ENCODE measurements around the gene KRT16. TPM values are rescaled to one million over a fixed set of nuclear protein-coding genes. Genes with fewer than 3 reads are reported as not detected.

Gene KRT16
- total and polyA plus RNA-seq, 2 experiments from 2014 or later, result 0.90 to 2.5 TPM

- Histone ChIP-seq H3K27ac (no peak within 1 kb of the TSS), H3K9ac (no peak within 1 kb of the TSS), H2AFZ (no peak within 1 kb of the TSS), H3K79me2 (ENCODE audit: insufficient read depth) (no peaks in the 10 kb centered on the region), H3K9me3 (ENCODE audit: low read depth) (no peaks in the 10 kb centered on the region), H3K9me2 (ENCODE audit: insufficient read depth) (no peaks in the 10 kb centered on the region), H3K4me3 (no peak within 1 kb of the TSS), H3K4me1 (ENCODE audit: insufficient read depth) (no peaks in the 10 kb centered on the region), H4K20me1 (ENCODE audit: insufficient read depth) (no peaks in the 10 kb centered on the region), H3F3A (ENCODE audit: insufficient read depth) (no peaks in the 10 kb centered on the region), H3K4me2 (ENCODE audit: unreplicated experiment) (no peak within 1 kb of the TSS), H3K27me3 (replicated peaks; ENCODE audit: insufficient read depth) (peaks cover 53% of the 10 kb centered on the region), H3K36me3 (ENCODE audit: low read depth) (no peaks in the 10 kb centered on the region)
- in situ Hi-C loops (cut with MboI), result no loop called here
- no peak for DNase-seq
- no peak for TF ChIP-seq EZH2 (IDR thresholded peaks at IDR 0.05; ENCODE audit: insufficient read depth, poor library complexity, severe bottlenecking)
- TF ChIP-seq EZH2phosphoT487 (IDR thresholded peaks at IDR 0.05; ENCODE audit: insufficient read depth, low read depth), result no peak
- 50 to 57% methylated on average over 19 to 24 of the region's 24 CpGs for WGBS, 2 experiments (ENCODE audit: low coverage in 1 of 2, low lambda C conversion rate in 2 of 2, missing lambda C conversion rate in 2 of 2)
Measured at GRCh38 chr17:41571561-41572434, 40.8 kb downstream of the KRT16 start, which contains the start of gene KRT9. TSS of gene KRT9 (minus strand) at chr17:41572059. CDS start at chr17:41571992, 67 bp downstream.

GRCh38 chr17:41567317-41567716 is 45.2 kb downstream of the KRT16 start:
- no peak for DNase-seq
- Histone ChIP-seq H3K4me2 (ENCODE audit: unreplicated experiment) (no peak overlapping the region), H3K4me3 (no peak overlapping the region), H3K9me2 (ENCODE audit: insufficient read depth) (no peaks in the 10 kb centered on the region), H3K9ac (no peak overlapping the region), H3K27me3 (replicated peaks; ENCODE audit: insufficient read depth) (peaks cover 64% of the 10 kb centered on the region), H3K79me2 (ENCODE audit: insufficient read depth) (no peaks in the 10 kb centered on the region), H3F3A (ENCODE audit: insufficient read depth) (no peaks in the 10 kb centered on the region), H3K27ac (no peak overlapping the region), H2AFZ (no peak overlapping the region), H3K9me3 (ENCODE audit: low read depth) (no peaks in the 10 kb centered on the region), H4K20me1 (ENCODE audit: insufficient read depth) (no peaks in the 10 kb centered on the region), H3K36me3 (ENCODE audit: low read depth) (no peaks in the 10 kb centered on the region), H3K4me1 (ENCODE audit: insufficient read depth) (no peaks in the 10 kb centered on the region)
- TF ChIP-seq EZH2phosphoT487 (IDR thresholded peaks at IDR 0.05; ENCODE audit: insufficient read depth, low read depth), result no peak
- TF ChIP-seq EZH2 (IDR thresholded peaks at IDR 0.05; ENCODE audit: insufficient read depth, poor library complexity, severe bottlenecking), result no peak
- in situ Hi-C loops (cut with MboI), result no loop called here
- WGBS, 2 experiments (ENCODE audit: low coverage in 1 of 2, low lambda C conversion rate in 2 of 2, missing lambda C conversion rate in 2 of 2), result 86 to 89% methylated on average over 6 of the region's 6 CpGs

- DNase-seq, result no peak
- Histone ChIP-seq H3K4me1 (ENCODE audit: insufficient read depth) (no peaks in the 10 kb centered on the region), H4K20me1 (ENCODE audit: insufficient read depth) (no peaks in the 10 kb centered on the region), H3K79me2 (ENCODE audit: insufficient read depth) (no peaks in the 10 kb centered on the region), H3K9me2 (ENCODE audit: insufficient read depth) (no peaks in the 10 kb centered on the region), H2AFZ (no peak overlapping the region), H3K36me3 (ENCODE audit: low read depth) (no peaks in the 10 kb centered on the region), H3K4me3 (no peak overlapping the region), H3K27me3 (replicated peaks; ENCODE audit: insufficient read depth) (peaks cover 56% of the 10 kb centered on the region), H3K9ac (no peak overlapping the region), H3K27ac (no peak overlapping the region), H3K4me2 (ENCODE audit: unreplicated experiment) (no peak overlapping the region), H3K9me3 (ENCODE audit: low read depth) (no peaks in the 10 kb centered on the region), H3F3A (ENCODE audit: insufficient read depth) (no peaks in the 10 kb centered on the region)
- TF ChIP-seq EZH2 (IDR thresholded peaks at IDR 0.05; ENCODE audit: insufficient read depth, poor library complexity, severe bottlenecking), result no peak
- in situ Hi-C loops (cut with MboI), result no loop called here
Measured at GRCh38 chr17:41565338-41565737, 47.2 kb downstream of the KRT16 start.

GRCh38 chr17:41563607-41564170 is 48.9 kb downstream of the KRT16 start:
- no peaks in the 10 kb centered on the region; the same call in 1 of the 2 replicates for H3F3A ChIP-seq (ENCODE audit: insufficient read depth)
- H3K79me2 ChIP-seq (ENCODE audit: insufficient read depth), result no peaks in the 10 kb centered on the region
- H3K9ac ChIP-seq, result no peak overlapping the region
- no peak for TF ChIP-seq EZH2 (IDR thresholded peaks at IDR 0.05; ENCODE audit: insufficient read depth, poor library complexity, severe bottlenecking)
- TF ChIP-seq EZH2phosphoT487 (IDR thresholded peaks at IDR 0.05; ENCODE audit: insufficient read depth, low read depth), result no peak
- WGBS, 2 experiments (ENCODE audit: low coverage in 1 of 2, low lambda C conversion rate in 2 of 2, missing lambda C conversion rate in 2 of 2), result 16 to 18% methylated on average over 3 of the region's 3 CpGs
- H2AFZ ChIP-seq, result no peak overlapping the region
- no peak overlapping the region for H3K4me3 ChIP-seq
- no peaks in the 10 kb centered on the region for H4K20me1 ChIP-seq (ENCODE audit: insufficient read depth)
- no peak for DNase-seq
- in situ Hi-C loops (cut with MboI), result no loop called here
- no peaks in the 10 kb centered on the region for H3K36me3 ChIP-seq (ENCODE audit: low read depth)
- peaks cover 47% of the 10 kb centered on the region for H3K27me3 ChIP-seq (replicated peaks; ENCODE audit: insufficient read depth)
- no peaks in the 10 kb centered on the region for H3K9me3 ChIP-seq (ENCODE audit: low read depth)
- H3K9me2 ChIP-seq (ENCODE audit: insufficient read depth), result no peaks in the 10 kb centered on the region
- H3K4me2 ChIP-seq (ENCODE audit: unreplicated experiment), result no peak overlapping the region
- H3K27ac ChIP-seq, result no peak overlapping the region
- 0 out of 2 replicates have a peak, but pooled peaks cover 8% of the 10 kb centered on the region for H3K4me1 ChIP-seq (ENCODE audit: insufficient read depth)

All from GM23248 (cell line).